OCI-LY1 (cell line): ENCODE data around the gene LGR4.

Experiments
- H2AFZ ChIP-seq: fragments of 200-600 bp; sonication (generic), shearing (Covaris generic); 2 replicates; pipeline ENCODE4 v1.6.0; 2014; ENCODE audit warnings: antibody characterized with exemption, mild to moderate bottlenecking, low read length
- H3F3A ChIP-seq: fragments of 200-600 bp; sonication (generic), shearing (Covaris generic); 2 replicates; pipeline ENCODE4 v1.6.0; 2014; ENCODE audit warnings: mild to moderate bottlenecking, antibody characterized with exemption, low read length, moderate library complexity; ENCODE audit not compliant: insufficient read depth
- H3K27ac ChIP-seq: fragments of 200-600 bp; sonication (generic); 2 replicates; pipeline ENCODE4 v1.5.1; 2014; ENCODE audit warnings: low read length, mixed run types, mild to moderate bottlenecking, low read depth; ENCODE audit not compliant: poor library complexity, severe bottlenecking
- H3K27me3 ChIP-seq: fragments of 200-600 bp; sonication (generic); 2 replicates; pipeline ENCODE4 v1.6.0; 2014; ENCODE audit warnings: antibody characterized with exemption, mild to moderate bottlenecking, low read length, moderate library complexity; ENCODE audit not compliant: insufficient read depth
- H3K36me3 ChIP-seq: fragments of 200-600 bp; sonication (generic); 2 replicates; pipeline ENCODE4 v1.6.1; 2014; ENCODE audit warnings: mild to moderate bottlenecking, antibody characterized with exemption, low read length, moderate library complexity, mixed read lengths; ENCODE audit not compliant: insufficient read depth
- H3K4me1 ChIP-seq: fragments of 200-600 bp; sonication (generic); 2 replicates; pipeline ENCODE4 v1.5.1; 2014; ENCODE audit warnings: mild to moderate bottlenecking, low read length, moderate library complexity; ENCODE audit not compliant: insufficient read depth, severe bottlenecking
- H3K4me2 ChIP-seq: fragments of 200-600 bp; sonication (generic), shearing (Covaris generic); 2 replicates; pipeline ENCODE4 v1.6.1; 2014; ENCODE audit warnings: low read length
- H3K4me3 ChIP-seq: fragments of 200-600 bp; sonication (generic); 2 replicates; pipeline ENCODE4 v1.5.1; 2014; ENCODE audit warnings: low read length, low read depth, mild to moderate bottlenecking, mixed read lengths; ENCODE audit not compliant: poor library complexity, severe bottlenecking
- H3K79me2 ChIP-seq: fragments of 200-600 bp; shearing (Covaris generic); 2 replicates; pipeline ENCODE4 v1.6.1; 2016; ENCODE audit warnings: mixed run types, low read length, mixed read lengths; ENCODE audit not compliant: insufficient read depth
- H3K9ac ChIP-seq: fragments of 200-600 bp; sonication (generic), shearing (Covaris generic); 2 replicates; pipeline ENCODE4 v1.6.1; 2014; ENCODE audit warnings: mild to moderate bottlenecking, low read length, mixed read lengths
- H3K9me2 ChIP-seq: fragments of 200-600 bp; sonication (generic), shearing (Covaris generic); 2 replicates; pipeline ENCODE4 v1.6.1; 2014; ENCODE audit warnings: low read depth, mild to moderate bottlenecking, low read length, mixed read lengths
- H3K9me3 ChIP-seq: fragments of 200-600 bp; shearing (Covaris generic); 2 replicates; pipeline ENCODE4 v1.6.1; 2014; ENCODE audit warnings: low read length, mixed read lengths
- H4K20me1 ChIP-seq: fragments of 200-600 bp; sonication (generic), shearing (Covaris generic); 2 replicates; pipeline ENCODE4 v1.6.0; 2016; ENCODE audit warnings: mild to moderate bottlenecking, low read length; ENCODE audit not compliant: insufficient read depth
- EZH2 ChIP-seq: fragments of 200-600 bp; sonication (generic), shearing (Covaris generic); IDR thresholded peaks from 2 replicates; pipeline ENCODE4 v1.8.0; 2017; ENCODE audit warnings: borderline replicate concordance, mixed run types, mild to moderate bottlenecking, antibody characterized with exemption, low read length, moderate library complexity, mixed read lengths
- TF ChIP-seq, protein P1 (sequence below): fragments of 200-600 bp; sonication (generic), shearing (Covaris generic); IDR thresholded peaks from 2 replicates; pipeline ENCODE4 v1.5.1; 2017; ENCODE audit warnings: mild to moderate bottlenecking, antibody characterized with exemption, low read length, moderate library complexity, mixed read lengths

LGR4 gene

DNA sequence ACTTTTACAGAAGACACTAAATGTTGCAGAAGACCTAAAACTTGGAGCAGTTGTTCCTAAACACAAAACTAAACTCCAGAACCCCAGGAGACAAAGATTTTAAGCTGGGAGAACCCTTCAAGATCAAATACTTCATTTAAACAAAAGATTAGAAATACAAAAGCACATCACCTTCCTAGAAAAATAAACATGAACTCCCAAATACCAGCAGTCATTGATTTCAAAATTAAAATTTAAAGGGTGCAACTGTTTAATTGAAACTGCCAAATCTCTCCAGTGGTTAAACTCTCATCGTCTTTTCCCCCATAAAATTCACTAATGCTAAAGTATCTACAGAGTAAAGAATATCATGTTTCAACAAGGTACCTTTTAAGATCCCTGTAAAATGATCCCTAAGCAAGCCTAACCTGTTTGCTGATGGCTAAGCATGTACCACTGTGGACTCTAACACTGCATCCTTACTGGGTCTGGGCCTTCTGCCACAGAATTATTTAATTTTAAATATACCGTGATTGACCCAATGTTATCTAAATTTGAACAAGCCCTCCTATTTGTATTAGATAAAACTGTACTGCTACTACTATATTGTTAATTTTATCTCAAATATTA is 55.9 kb downstream of the LGR4 start:
- Histone ChIP-seq H4K20me1 (no peaks in the 10 kb centered on the region), H3K9me3 (no peaks in the 10 kb centered on the region), H3K4me3 (no peak overlapping the region), H3K27ac (no peak overlapping the region), H3K4me1 (no peaks in the 10 kb centered on the region), H3K9me2 (no peaks in the 10 kb centered on the region), H3K4me2 (no peak overlapping the region), H3F3A (no peaks in the 10 kb centered on the region), H2AFZ (no peak overlapping the region), H3K27me3 (no peaks in the 10 kb centered on the region), H3K79me2 (no peaks in the 10 kb centered on the region), H3K9ac (no peak overlapping the region), H3K36me3 (no peaks in the 10 kb centered on the region)
- TF ChIP-seq EZH2, result no peak
- TF ChIP-seq, protein P1, sequence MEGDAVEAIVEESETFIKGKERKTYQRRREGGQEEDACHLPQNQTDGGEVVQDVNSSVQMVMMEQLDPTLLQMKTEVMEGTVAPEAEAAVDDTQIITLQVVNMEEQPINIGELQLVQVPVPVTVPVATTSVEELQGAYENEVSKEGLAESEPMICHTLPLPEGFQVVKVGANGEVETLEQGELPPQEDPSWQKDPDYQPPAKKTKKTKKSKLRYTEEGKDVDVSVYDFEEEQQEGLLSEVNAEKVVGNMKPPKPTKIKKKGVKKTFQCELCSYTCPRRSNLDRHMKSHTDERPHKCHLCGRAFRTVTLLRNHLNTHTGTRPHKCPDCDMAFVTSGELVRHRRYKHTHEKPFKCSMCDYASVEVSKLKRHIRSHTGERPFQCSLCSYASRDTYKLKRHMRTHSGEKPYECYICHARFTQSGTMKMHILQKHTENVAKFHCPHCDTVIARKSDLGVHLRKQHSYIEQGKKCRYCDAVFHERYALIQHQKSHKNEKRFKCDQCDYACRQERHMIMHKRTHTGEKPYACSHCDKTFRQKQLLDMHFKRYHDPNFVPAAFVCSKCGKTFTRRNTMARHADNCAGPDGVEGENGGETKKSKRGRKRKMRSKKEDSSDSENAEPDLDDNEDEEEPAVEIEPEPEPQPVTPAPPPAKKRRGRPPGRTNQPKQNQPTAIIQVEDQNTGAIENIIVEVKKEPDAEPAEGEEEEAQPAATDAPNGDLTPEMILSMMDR, result no peak

DNA sequence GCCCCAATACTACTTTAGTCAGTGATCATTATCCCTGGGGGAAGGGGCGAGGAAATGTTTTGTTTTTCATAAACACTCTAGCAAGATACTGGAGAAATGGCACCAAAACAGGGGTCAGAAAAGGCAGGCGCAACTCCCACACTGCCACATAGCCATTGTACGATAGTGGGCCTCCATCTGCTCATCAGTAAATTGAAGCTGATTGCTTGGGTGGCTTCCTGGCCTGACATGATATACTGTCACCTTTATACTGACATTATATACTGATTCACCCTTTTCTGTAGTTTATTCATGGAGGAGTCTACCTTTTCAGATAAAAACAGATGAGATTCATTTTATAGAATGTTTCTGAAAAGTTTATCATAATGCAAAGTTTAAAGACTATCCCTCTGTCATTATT is 57.9 kb downstream of the LGR4 start:
- no peaks in the 10 kb centered on the region for H4K20me1 ChIP-seq
- no peak overlapping the region for H3K4me2 ChIP-seq
- H3K27me3 ChIP-seq, result no peaks in the 10 kb centered on the region
- no peaks in the 10 kb centered on the region for H3K9me3 ChIP-seq
- no peaks in the 10 kb centered on the region for H3F3A ChIP-seq
- TF ChIP-seq, protein P1, result no peak
- no peak for TF ChIP-seq EZH2
- H3K4me3 ChIP-seq, result no peak overlapping the region
- H3K9me2 ChIP-seq, result no peaks in the 10 kb centered on the region
- H2AFZ ChIP-seq, result no peak overlapping the region
- H3K4me1 ChIP-seq, result no peaks in the 10 kb centered on the region
- H3K9ac ChIP-seq, result no peak overlapping the region
- no peaks in the 10 kb centered on the region for H3K79me2 ChIP-seq
- no peaks in the 10 kb centered on the region for H3K36me3 ChIP-seq
- no peak overlapping the region for H3K27ac ChIP-seq

DNA sequence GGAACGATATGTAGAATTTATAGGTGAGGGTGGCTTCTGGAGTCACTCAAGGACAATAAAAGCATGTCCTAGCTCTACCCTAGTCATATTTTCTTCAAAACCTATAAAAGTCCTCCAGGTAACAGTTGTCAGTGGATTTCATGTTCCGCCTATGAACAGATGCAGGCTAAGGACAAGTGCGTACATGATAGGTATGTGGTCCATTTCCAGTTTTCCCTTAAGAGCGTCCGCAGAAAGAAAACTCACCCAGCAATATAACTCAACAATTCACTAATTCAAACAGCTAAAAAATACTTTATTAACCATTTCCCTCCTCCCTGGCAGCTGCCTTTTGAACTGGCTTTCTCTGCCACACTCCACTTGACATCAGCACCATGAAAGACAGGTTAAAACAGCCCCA is 59.4 kb downstream of the LGR4 start:
- Histone ChIP-seq H3K9ac (no peak overlapping the region), H3K4me2 (no peak overlapping the region), H3K4me1 (no peaks in the 10 kb centered on the region), H3K27ac (no peak overlapping the region), H2AFZ (no peak overlapping the region), H3K27me3 (no peaks in the 10 kb centered on the region), H4K20me1 (no peaks in the 10 kb centered on the region), H3F3A (no peaks in the 10 kb centered on the region), H3K9me3 (no peaks in the 10 kb centered on the region), H3K36me3 (no peaks in the 10 kb centered on the region), H3K79me2 (no peaks in the 10 kb centered on the region), H3K9me2 (no peaks in the 10 kb centered on the region), H3K4me3 (no peak overlapping the region)
- TF ChIP-seq, protein P1, result no peak
- TF ChIP-seq EZH2, result no peak
